Suprapubic skin (tissue), 4 donors: ENCODE measurements around the gene NQO2.

ENCODE experiments used
- EP300 ChIP-seq: sonication (generic); formaldehyde crosslinking; IDR thresholded peaks from one replicate; pipeline ENCODE4 v1.6.1; 2017; ENCODE audit warnings: antibody characterized with exemption
- POLR2A ChIP-seq, 2 donors: fragments of 450-650 bp; IDR thresholded peaks; one replicate each; pipeline ENCODE4 v1.6.1; 2017; ENCODE audit warnings: antibody characterized with exemption in 2 of 2, mild to moderate bottlenecking in 2 of 2, moderate library complexity in 2 of 2
- POLR2AphosphoS5 ChIP-seq, 3 donors: sonication (generic); formaldehyde crosslinking; IDR thresholded peaks; one replicate each; pipeline ENCODE4 v1.6.1; 2017; ENCODE audit warnings: antibody characterized with exemption in 3 of 3
- TF ChIP-seq, protein P1 (sequence below), 2 donors: fragments of 200-600 bp in 1 of 2; fragments of 450-650 bp in 1 of 2; sonication (generic) in 1 of 2; IDR thresholded peaks; one replicate each; pipeline ENCODE4 v1.5.1; 2016 to 2019; ENCODE audit warnings: antibody characterized with exemption in 2 of 2, mild to moderate bottlenecking in 1 of 2, moderate library complexity in 1 of 2

DNA sequence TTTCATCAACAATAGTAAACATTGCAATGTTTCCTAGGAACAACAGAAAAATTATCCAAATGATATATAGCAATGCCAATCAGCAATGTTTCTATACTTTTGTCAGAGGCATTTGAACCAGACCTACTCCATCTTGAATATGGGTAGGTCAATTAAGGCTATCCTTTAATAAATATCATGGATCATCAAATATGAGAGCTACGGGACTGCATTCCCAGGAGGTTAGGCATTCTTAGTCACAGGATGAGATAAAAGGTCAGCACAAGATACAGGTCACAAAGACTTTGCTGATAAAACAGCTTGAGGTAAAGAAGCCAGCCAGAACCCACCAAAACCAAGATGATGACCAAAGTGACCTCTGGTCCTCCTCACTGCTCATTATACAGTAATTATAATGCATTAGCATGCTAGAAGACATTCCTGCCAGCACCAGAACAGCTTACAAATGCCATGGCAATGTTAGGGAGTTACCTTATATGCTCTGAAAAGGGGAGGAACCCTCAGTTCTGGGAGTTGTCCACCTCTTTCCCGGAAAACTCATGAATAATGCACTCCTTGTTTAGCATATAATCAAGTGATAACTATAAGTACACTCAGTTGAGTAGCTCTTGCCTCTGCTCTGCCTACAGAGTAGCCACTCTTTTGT is 19.8 kb upstream of the NQO2 start:
- TF ChIP-seq, protein P1, sequence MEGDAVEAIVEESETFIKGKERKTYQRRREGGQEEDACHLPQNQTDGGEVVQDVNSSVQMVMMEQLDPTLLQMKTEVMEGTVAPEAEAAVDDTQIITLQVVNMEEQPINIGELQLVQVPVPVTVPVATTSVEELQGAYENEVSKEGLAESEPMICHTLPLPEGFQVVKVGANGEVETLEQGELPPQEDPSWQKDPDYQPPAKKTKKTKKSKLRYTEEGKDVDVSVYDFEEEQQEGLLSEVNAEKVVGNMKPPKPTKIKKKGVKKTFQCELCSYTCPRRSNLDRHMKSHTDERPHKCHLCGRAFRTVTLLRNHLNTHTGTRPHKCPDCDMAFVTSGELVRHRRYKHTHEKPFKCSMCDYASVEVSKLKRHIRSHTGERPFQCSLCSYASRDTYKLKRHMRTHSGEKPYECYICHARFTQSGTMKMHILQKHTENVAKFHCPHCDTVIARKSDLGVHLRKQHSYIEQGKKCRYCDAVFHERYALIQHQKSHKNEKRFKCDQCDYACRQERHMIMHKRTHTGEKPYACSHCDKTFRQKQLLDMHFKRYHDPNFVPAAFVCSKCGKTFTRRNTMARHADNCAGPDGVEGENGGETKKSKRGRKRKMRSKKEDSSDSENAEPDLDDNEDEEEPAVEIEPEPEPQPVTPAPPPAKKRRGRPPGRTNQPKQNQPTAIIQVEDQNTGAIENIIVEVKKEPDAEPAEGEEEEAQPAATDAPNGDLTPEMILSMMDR (IDR thresholded peaks at IDR 0.05), result no peak
- no peak for TF ChIP-seq POLR2AphosphoS5 (IDR thresholded peaks at IDR 0.05)
- no peak for TF ChIP-seq EP300
- no peak for TF ChIP-seq POLR2A (IDR thresholded peaks at IDR 0.05)
